Measurements from ENCODE around the gene MNT. TPM values are rescaled to one million over a fixed set of nuclear protein-coding genes. Genes with fewer than 3 reads are reported as not detected.

The MNT gene
- total and polyA plus RNA-seq, 2 of the 8 experiments (the other 6 are each of a cell fraction or from before 2014, with no cell fraction given) = 5.0 to 17.3 TPM

DNA sequence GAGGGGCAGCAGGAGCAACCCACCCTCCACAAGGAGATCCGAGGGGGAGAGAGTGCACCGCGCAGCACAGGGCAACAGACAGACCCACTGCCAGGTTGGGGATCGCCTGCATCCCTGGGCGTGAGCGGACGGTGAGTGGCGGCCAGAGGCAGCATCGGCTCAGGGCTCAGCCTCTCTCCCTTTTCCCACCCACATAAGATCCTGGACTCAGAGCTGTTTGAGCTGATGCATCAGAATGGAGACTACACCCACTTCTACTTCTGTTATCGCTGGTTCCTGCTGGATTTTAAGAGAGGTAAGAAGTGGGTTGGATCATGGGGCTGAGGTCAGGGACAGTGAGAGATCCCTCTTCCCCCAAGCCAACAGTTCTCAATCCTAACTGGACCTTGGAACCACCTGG is 23.2 kb downstream of the MNT start:
- Histone ChIP-seq H3K23me2 (ENCODE audit: low read depth, low read length) (no peaks in the 10 kb centered on the region), H3K79me2 (ENCODE audit: control insufficient read depth in 1 of 2, insufficient read depth in 2 of 2, low read length in 2 of 2) (no peaks in the 10 kb centered on the region), H4K5ac (ENCODE audit: insufficient read length, low read depth, low read length) (no peak overlapping the region), H2AK5ac (ENCODE audit: low read depth, low read length) (no peak overlapping the region), H2AFZ (ENCODE audit: low read length) (no peak overlapping the region), H3K4ac (replicated peaks; ENCODE audit: insufficient read length, low read depth, low read length) (no peak overlapping the region), H3K18ac (ENCODE audit: extremely low read depth, low read length) (no peak overlapping the region), H3K27me3 (replicated peaks in 1 of 4; ENCODE audit: control insufficient read depth in 3 of 4, extremely low read depth in 1 of 4, insufficient read depth in 3 of 4, low read length in 3 of 4) (no peaks in the 10 kb centered on the region), H3K79me1 (ENCODE audit: low read depth, low read length) (no peaks in the 10 kb centered on the region; the same call in 1 of the 2 replicates), H4K8ac (ENCODE audit: extremely low read depth, insufficient read depth, low read length) (no peak overlapping the region), H2BK5ac (ENCODE audit: low read depth, low read length) (no peak overlapping the region), H2BK15ac (ENCODE audit: low read length) (no peak overlapping the region), H3K23ac (ENCODE audit: insufficient read length) (no peak overlapping the region), H3K9me3 (ENCODE audit: insufficient read depth in 2 of 2, low read depth in 1 of 2, low read length in 1 of 2) (no peaks in the 10 kb centered on the region), H2BK120ac (replicated peaks; ENCODE audit: low read depth, low read length) (no peak overlapping the region), H2BK20ac (ENCODE audit: low read length) (no peak overlapping the region), H2BK12ac (ENCODE audit: low read depth, low read length) (no peak overlapping the region), H3K9ac (replicated peaks in 1 of 4; ENCODE audit: extremely low read depth in 1 of 4, low read depth in 3 of 4, low read length in 3 of 4) (no peak overlapping the region), H4K20me1 (replicated peaks in 1 of 2; ENCODE audit: control insufficient read depth in 1 of 2, insufficient read depth in 2 of 2, low read length in 2 of 2) (peaks cover 4 to 5% of the 10 kb centered on the region in 2 experiments), H3K27ac (ENCODE audit: low read depth, low read length) (no peak overlapping the region), H3K4me1 (replicated peaks in 1 of 4; ENCODE audit: control insufficient read depth in 3 of 4, insufficient read depth in 4 of 4, low read length in 3 of 4) (no peaks in the 10 kb centered on the region), H3K36me3 (ENCODE audit: control insufficient read depth in 2 of 4, insufficient read depth in 4 of 4, low read length in 3 of 4) (peaks cover 2 to 12% (median 8%) of the 10 kb centered on the region in 4 experiments; a peak in 5 of 8 replicates), H3K56ac (replicated peaks; ENCODE audit: insufficient read length, low read depth, low read length) (no peak overlapping the region), H3K14ac (ENCODE audit: insufficient read length) (no peak overlapping the region), H3K4me3 (ENCODE audit: extremely low read depth in 1 of 4, insufficient read depth in 2 of 4, low read depth in 3 of 4, low read length in 4 of 4) (no peak overlapping the region), H3K4me2 (ENCODE audit: insufficient read depth in 1 of 2, low read depth in 2 of 2, low read length in 2 of 2) (no peak overlapping the region), H4K91ac (replicated peaks; ENCODE audit: insufficient read length, low read length) (no peak overlapping the region)
- 97% methylated on average over 9 of the region's 10 CpGs; no CpG with 5 or more reads in 1 of the 2 experiments for WGBS, 2 experiments (ENCODE audit: extremely low coverage in 1 of 2, insufficient coverage in 1 of 2, insufficient read length in 1 of 2, insufficient replicate concordance in 2 of 2, low coverage in 1 of 2, low lambda C conversion rate in 2 of 2, missing lambda C conversion rate in 1 of 2)
- POLR2A ChIA-PET (ENCODE audit: partially characterized antibody) = interaction anchor here (2.1 kb wide), 1 partner anchor 41 kb away, joined by 9 read pairs; the partner anchor contains the start of genes SGSM2 and TSR1
- CTCF ChIA-PET (ENCODE audit: partially characterized antibody) = interaction anchor here (1.6 to 11.8 kb wide), 4 partner anchors 9 to 41 kb away, joined by 6 to 216 read pairs (median 108); no protein-coding TSS in a partner anchor
- DNase-seq (ENCODE audit: low read depth in 1 of 2, low spot score in 2 of 2) = no peak
- FAIRE-seq = no peak
- no peak for TF ChIP-seq POLR2A (IDR thresholded peaks at IDR 0.05; ENCODE audit: control extremely low read depth in 1 of 2, low read depth in 2 of 2, low read length in 2 of 2)
- no peak for TF ChIP-seq CREB1 (IDR thresholded peaks at IDR 0.05)
- TF ChIP-seq CHD1 (IDR thresholded peaks at IDR 0.05; ENCODE audit: low read depth, low read length) = no peak
- TF ChIP-seq POLR2AphosphoS5 (IDR thresholded peaks at IDR 0.05; ENCODE audit: low read depth, low read length) = no peak
- no peak for TF ChIP-seq TBP (IDR thresholded peaks at IDR 0.05; ENCODE audit: low read depth, low read length)
- TF ChIP-seq SP1 (IDR thresholded peaks at IDR 0.05; ENCODE audit: low read depth, low read length) = no peak
- no peak for TF ChIP-seq ATF2 (IDR thresholded peaks at IDR 0.05; ENCODE audit: low read length)
- no peak for TF ChIP-seq EP300 (IDR thresholded peaks at IDR 0.05; ENCODE audit: borderline replicate concordance in 1 of 2, low read depth in 2 of 2, low read length in 2 of 2)
- TF ChIP-seq YY1 (IDR thresholded peaks at IDR 0.05; ENCODE audit: low read depth, low read length) = no peak
- TF ChIP-seq HDAC6 (IDR thresholded peaks at IDR 0.05; ENCODE audit: low read depth, low read length) = no peak
- no peak for TF ChIP-seq KDM5A (IDR thresholded peaks at IDR 0.05; ENCODE audit: low read length)
- no peak for TF ChIP-seq NANOG (IDR thresholded peaks at IDR 0.05; ENCODE audit: insufficient read depth, low read depth, low read length, poor library complexity, severe bottlenecking)
- no peak for TF ChIP-seq ASH2L (IDR thresholded peaks at IDR 0.05; ENCODE audit: low read length)
- no peak for TF ChIP-seq SP4 (IDR thresholded peaks at IDR 0.05; ENCODE audit: low read length)
